Chondrocyte (in vitro differentiated cells): ENCODE measurements around the gene GRID2IP. TPM values are rescaled to one million over a fixed set of nuclear protein-coding genes. Genes with fewer than 3 reads are reported as not detected.
"Not testable (repeated sequence)": the region's sequence is repeated elsewhere in the genome, so short reads cannot be mapped to it uniquely, and the experiment has no call there.

ENCODE experiments used
- DNase-seq: peaks from one replicate; pipeline ENCODE4 v3.0.0; 2021; ENCODE audit warnings: mixed read lengths, low spot score
- H3K27ac Mint-ChIP-seq: one replicate; pipeline ENCODE4 v1.8.0; 2021; ENCODE audit warnings: mild to moderate bottlenecking, moderate library complexity, mixed read lengths; ENCODE audit not compliant: unreplicated experiment
- H3K27me3 Mint-ChIP-seq: 2 replicates; pipeline ENCODE4 v1.8.0; 2021; ENCODE audit warnings: low read depth, mixed read lengths
- H3K36me3 Mint-ChIP-seq: 2 replicates; pipeline ENCODE4 v1.8.0; 2021; ENCODE audit warnings: low read depth, mixed read lengths
- H3K4me1 Mint-ChIP-seq: 2 replicates; pipeline ENCODE4 v1.8.0; 2021; ENCODE audit warnings: low read depth, mild to moderate bottlenecking, mixed read lengths
- H3K4me3 Mint-ChIP-seq: one replicate; pipeline ENCODE4 v1.8.0; 2021; ENCODE audit warnings: mild to moderate bottlenecking, moderate library complexity, mixed read lengths; ENCODE audit not compliant: unreplicated experiment
- H3K9me3 Mint-ChIP-seq: 2 replicates; pipeline ENCODE4 v1.8.0; 2021; ENCODE audit warnings: low read depth, mixed read lengths
- CTCF ChIP-seq: fragments of 200-600 bp; sonication (generic); IDR thresholded peaks from 2 replicates; pipeline ENCODE4 v1.5.0; 2021; ENCODE audit warnings: antibody characterized with exemption, mild to moderate bottlenecking, moderate library complexity
- total RNA-seq: library from RNA; stranded (reverse); gene quantifications from 3 replicates; pipeline ENCODE4 v1.2.1, GENCODE V29; 2021

Gene GRID2IP
- total RNA-seq, 1 donor from 2014 or later, result 0.20 TPM

- H3K9me3 Mint-ChIP-seq, result no peaks in the 10 kb centered on the region
- H3K4me3 Mint-ChIP-seq, result no peak overlapping the region
- peaks cover 70% of the 10 kb centered on the region for H3K4me1 Mint-ChIP-seq
- TF ChIP-seq CTCF, result no peak
- H3K27me3 Mint-ChIP-seq, result no peaks in the 10 kb centered on the region
- H3K27ac Mint-ChIP-seq, result peak overlapping the region; percentile 94
- DNase-seq, result no peak
- peaks cover 20% of the 10 kb centered on the region for H3K36me3 Mint-ChIP-seq
Observed at GRCh38 chr7:6475433-6476186, 75.7 kb downstream of the GRID2IP start.

- peaks cover 11% of the 10 kb centered on the region for H3K4me1 Mint-ChIP-seq
- H3K9me3 Mint-ChIP-seq, result no peaks in the 10 kb centered on the region
- H3K4me3 Mint-ChIP-seq, result no peak overlapping the region
- no peak for TF ChIP-seq CTCF
- H3K36me3 Mint-ChIP-seq, result peaks cover 49% of the 10 kb centered on the region
- no peaks in the 10 kb centered on the region for H3K27me3 Mint-ChIP-seq
- peak; percentile 47 for DNase-seq
- H3K27ac Mint-ChIP-seq, result peak overlapping the region; percentile 13
Observed at GRCh38 chr7:6465862-6466261, 85.4 kb downstream of the GRID2IP start.

- H3K4me3 Mint-ChIP-seq, H3K27me3 Mint-ChIP-seq, H3K9me3 Mint-ChIP-seq, DNase-seq: not testable (repeated sequence)
- Mint-ChIP-seq H3K27ac (peak overlapping the region; percentile 22), H3K4me1 (peaks cover 11% of the 10 kb centered on the region), H3K36me3 (peaks cover 41% of the 10 kb centered on the region)
Observed at GRCh38 chr7:6463609-6464008, 87.7 kb downstream of the GRID2IP start.

GRCh38 chr7:6461946-6462550 is 89.2 kb downstream of the GRID2IP start:
- no peaks in the 10 kb centered on the region for H3K27me3 Mint-ChIP-seq
- no peak for DNase-seq
- H3K4me3 Mint-ChIP-seq, result no peak overlapping the region
- TF ChIP-seq CTCF, result no peak
- H3K9me3 Mint-ChIP-seq, result no peaks in the 10 kb centered on the region
- peaks cover 34% of the 10 kb centered on the region for H3K36me3 Mint-ChIP-seq
- H3K27ac Mint-ChIP-seq, result peak overlapping the region; percentile 41
- H3K4me1 Mint-ChIP-seq, result peaks cover 11% of the 10 kb centered on the region

GRCh38 chr7:6460990-6461584 is 90.2 kb downstream of the GRID2IP start:
- H3K9me3 Mint-ChIP-seq, result no peaks in the 10 kb centered on the region
- no peaks in the 10 kb centered on the region for H3K27me3 Mint-ChIP-seq
- peaks cover 25% of the 10 kb centered on the region for H3K36me3 Mint-ChIP-seq
- H3K27ac Mint-ChIP-seq, result no peak overlapping the region
- no peak for DNase-seq
- peaks cover 11% of the 10 kb centered on the region for H3K4me1 Mint-ChIP-seq
- no peak for TF ChIP-seq CTCF
- no peak overlapping the region for H3K4me3 Mint-ChIP-seq
